ENCODE data around the gene HGS.

The HGS gene

GRCh38 chr17:81687770-81688541, 4.1 kb downstream of the HGS start:
- DNase-seq = no peak

GRCh38 chr17:81688616-81689015, 4.8 kb downstream of the HGS start:
- no peak for DNase-seq

- no peak for DNase-seq
These were observed 6.3 kb downstream of the HGS start for GRCh38 chr17:81690066-81690465.

- DNase-seq = no peak
These were observed 6.7 kb downstream of the HGS start for GRCh38 chr17:81690549-81690948.

GRCh38 chr17:81691196-81691595, 7.4 kb downstream of the HGS start:
- no peak for DNase-seq

- no peak for DNase-seq
These were observed 7.8 kb downstream of the HGS start for GRCh38 chr17:81691608-81692007.

- no peak for DNase-seq
These were observed 9.8 kb downstream of the HGS start for GRCh38 chr17:81693509-81694210.

GRCh38 chr17:81694810-81695209, 11.0 kb downstream of the HGS start:
- DNase-seq = no peak

GRCh38 chr17:81695211-81695610, 11.4 kb downstream of the HGS start:
- no peak for DNase-seq

- DNase-seq = no peak
These were observed 12.0 kb downstream of the HGS start for GRCh38 chr17:81695801-81696200.

- DNase-seq = no peak
These were observed 12.6 kb downstream of the HGS start for GRCh38 chr17:81696218-81696941.

GRCh38 chr17:81697261-81698044, 13.6 kb downstream of the HGS start:
- no peak for DNase-seq

- no peak for DNase-seq
These were observed 16.8 kb downstream of the HGS start for GRCh38 chr17:81700353-81701287.

GRCh38 chr17:81701288-81702071, 17.7 kb downstream of the HGS start:
- DNase-seq = no peak

GRCh38 chr17:81702934-81703746, 19.3 kb downstream of the HGS start, which contains the start of gene MRPL12:
MRPL12 (plus strand) TSS chr17:81703367; CDS start chr17:81703502, 135 bp downstream.
- peak; percentile 97 for DNase-seq

- no peak for DNase-seq
These were observed 20.2 kb downstream of the HGS start for GRCh38 chr17:81703747-81704654.

- no peak for DNase-seq
These were observed 21.9 kb downstream of the HGS start for GRCh38 chr17:81705518-81706231.

- DNase-seq = no peak
These were observed 22.4 kb downstream of the HGS start for GRCh38 chr17:81706232-81706611.

All from suppressor macrophage treated with lipopolysaccharide for 4 hours (primary cell).